Measurements from ENCODE around the gene KLK7. TPM values are rescaled to one million over a fixed set of nuclear protein-coding genes. Genes with fewer than 3 reads are reported as not detected.

The KLK7 gene
- total RNA-seq, 1 donor = not detected

DNA sequence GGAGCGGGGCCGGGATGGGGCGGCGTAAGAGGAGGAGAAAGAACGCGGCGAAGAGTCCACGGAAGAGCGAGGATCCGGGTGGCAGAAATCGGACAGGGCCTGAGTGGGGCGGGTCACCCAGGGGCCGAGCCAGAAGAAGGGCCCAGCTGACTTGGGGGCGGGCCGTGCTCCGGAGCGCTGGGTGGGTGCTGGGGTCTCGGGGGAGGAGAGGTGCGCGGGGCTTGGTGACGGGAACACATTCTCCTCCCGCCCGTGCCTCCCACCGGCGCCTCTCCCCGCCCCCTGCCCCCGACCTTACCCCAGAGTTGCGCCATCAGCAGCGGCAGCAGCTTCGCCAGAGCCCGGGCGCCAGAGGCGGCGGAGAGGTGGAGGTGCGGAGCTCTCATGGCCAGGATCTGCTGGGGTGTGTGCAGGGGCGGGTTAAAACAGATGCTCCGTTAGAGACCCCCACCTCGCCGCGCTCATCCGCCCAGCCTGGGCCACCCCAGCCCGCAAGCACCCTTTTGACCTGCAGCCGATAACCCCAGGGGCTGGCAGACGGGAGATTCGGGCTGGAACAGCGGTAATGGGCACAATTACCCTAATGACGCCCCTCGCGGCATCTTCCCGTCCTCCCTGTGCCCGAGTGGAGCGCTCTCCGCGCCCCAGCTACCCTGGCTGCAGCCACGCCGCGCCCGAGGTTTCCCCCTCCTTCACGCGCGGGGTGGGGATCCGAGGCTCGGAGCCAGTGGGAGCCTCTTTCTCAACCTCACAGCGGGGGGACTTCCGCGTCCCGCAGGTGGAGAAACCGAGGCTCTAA is 35.2 kb upstream of the KLK7 start:
- Histone ChIP-seq H3K9me3 (ENCODE audit: low read depth, low read length) (no peaks in the 10 kb centered on the region), H3K4me3 (ENCODE audit: low read length) (no peak overlapping the region), H3K4me1 (ENCODE audit: insufficient read depth, low read length) (peaks cover 6% of the 10 kb centered on the region), H3K27me3 (ENCODE audit: insufficient read depth, low read length) (peaks cover 40% of the 10 kb centered on the region)

- Histone ChIP-seq H3K4me3 (ENCODE audit: low read length) (no peak overlapping the region), H3K27me3 (ENCODE audit: insufficient read depth, low read length) (peaks cover 40% of the 10 kb centered on the region), H3K9me3 (ENCODE audit: low read depth, low read length) (no peaks in the 10 kb centered on the region), H3K4me1 (ENCODE audit: insufficient read depth, low read length) (peaks cover 6% of the 10 kb centered on the region)
Observed at GRCh38 chr19:51016798-51017683, 33.3 kb upstream of the KLK7 start.

GRCh38 chr19:51015691-51016267 is 32.1 kb upstream of the KLK7 start:
- H3K9me3 ChIP-seq (ENCODE audit: low read depth, low read length) = no peaks in the 10 kb centered on the region
- no peak overlapping the region for H3K4me3 ChIP-seq (ENCODE audit: low read length)
- peaks cover 6% of the 10 kb centered on the region for H3K4me1 ChIP-seq (ENCODE audit: insufficient read depth, low read length)
- H3K27me3 ChIP-seq (ENCODE audit: insufficient read depth, low read length) = peaks cover 40% of the 10 kb centered on the region

- H3K4me1 ChIP-seq (ENCODE audit: insufficient read depth, low read length) = peaks cover 4% of the 10 kb centered on the region
- H3K9me3 ChIP-seq (ENCODE audit: low read depth, low read length) = no peaks in the 10 kb centered on the region
- peaks cover 30% of the 10 kb centered on the region for H3K27me3 ChIP-seq (ENCODE audit: insufficient read depth, low read length)
- H3K4me3 ChIP-seq (ENCODE audit: low read length) = no peak overlapping the region
Observed at GRCh38 chr19:51014242-51014641, 30.5 kb upstream of the KLK7 start.

DNA sequence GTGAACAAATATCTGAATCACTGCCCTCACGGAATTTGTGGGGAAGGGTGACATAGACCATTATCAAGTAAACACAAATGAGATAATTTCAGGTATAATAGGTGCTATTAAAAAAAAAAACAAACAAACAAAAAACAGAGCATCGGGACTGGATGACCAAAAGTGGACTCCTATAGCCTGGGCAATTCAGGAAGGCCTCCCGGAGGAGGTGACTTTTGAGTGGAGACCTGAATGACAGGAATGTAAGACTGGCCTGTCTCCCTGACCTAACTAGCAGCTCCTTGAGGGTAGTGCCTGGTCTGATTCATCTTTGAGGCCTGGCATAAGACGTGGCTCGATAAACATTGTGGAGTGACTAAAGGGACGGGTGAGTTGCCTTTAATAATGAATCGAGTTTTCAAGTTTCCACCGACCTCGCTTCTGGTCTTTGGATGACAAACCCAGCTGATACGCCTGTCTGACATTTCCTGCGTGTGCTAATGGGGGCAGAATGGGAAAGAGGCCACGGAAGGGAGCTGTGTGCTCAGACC is 29.0 kb upstream of the KLK7 start:
- H3K27me3 ChIP-seq (ENCODE audit: insufficient read depth, low read length) = peaks cover 20% of the 10 kb centered on the region
- no peaks in the 10 kb centered on the region for H3K4me1 ChIP-seq (ENCODE audit: insufficient read depth, low read length)
- H3K4me3 ChIP-seq (ENCODE audit: low read length) = no peak overlapping the region
- H3K9me3 ChIP-seq (ENCODE audit: low read depth, low read length) = no peaks in the 10 kb centered on the region

- no peak overlapping the region for H3K4me3 ChIP-seq (ENCODE audit: low read length)
- peaks cover under 1% of the 10 kb centered on the region for H3K27me3 ChIP-seq (ENCODE audit: insufficient read depth, low read length)
- no peaks in the 10 kb centered on the region for H3K9me3 ChIP-seq (ENCODE audit: low read depth, low read length)
- H3K4me1 ChIP-seq (ENCODE audit: insufficient read depth, low read length) = no peaks in the 10 kb centered on the region
Observed at GRCh38 chr19:51010066-51010795, 26.5 kb upstream of the KLK7 start.

DNA sequence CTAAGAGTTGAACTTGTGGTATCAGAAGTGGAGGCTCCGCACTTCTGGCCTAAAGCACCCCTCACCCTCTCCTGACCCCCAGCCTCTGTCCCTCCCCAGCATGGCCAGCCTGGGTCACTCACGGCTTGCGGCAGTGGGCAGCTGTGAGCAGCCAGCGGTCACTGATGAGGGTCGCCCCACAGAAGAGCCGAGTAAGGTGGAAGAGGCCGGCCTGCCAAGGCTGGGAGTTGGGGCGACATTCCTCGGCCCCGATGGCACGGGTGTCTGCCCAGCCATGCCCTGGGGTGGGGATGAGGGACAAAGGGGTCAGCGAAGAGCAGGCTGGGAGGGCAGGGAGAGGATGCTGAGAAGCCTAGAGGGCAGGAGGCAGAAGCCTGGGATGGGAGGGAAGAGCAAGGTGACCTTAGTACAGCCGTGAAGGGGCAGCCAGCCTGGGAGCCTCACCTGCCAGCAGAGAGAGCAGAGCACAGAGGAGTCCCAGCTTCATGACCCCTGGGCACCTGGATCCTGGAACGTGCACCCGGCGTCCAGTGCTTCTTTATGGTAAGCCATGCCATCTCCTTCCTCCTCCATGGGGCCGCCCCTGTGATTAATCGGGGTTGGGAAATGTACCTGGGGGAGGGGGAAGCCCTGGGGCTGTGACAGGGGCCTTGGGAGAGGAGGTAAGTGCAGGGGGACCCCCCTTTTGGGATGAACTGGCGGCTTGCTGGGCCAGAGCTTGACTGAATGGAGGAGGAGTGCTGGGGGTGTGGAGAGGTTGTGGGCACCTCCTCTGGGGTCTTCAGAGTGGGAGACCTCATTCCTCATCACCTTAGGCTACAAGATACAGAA is 25.6 kb upstream of the KLK7 start:
- no peaks in the 10 kb centered on the region for H3K9me3 ChIP-seq (ENCODE audit: low read depth, low read length)
- no peaks in the 10 kb centered on the region for H3K4me1 ChIP-seq (ENCODE audit: insufficient read depth, low read length)
- H3K27me3 ChIP-seq (ENCODE audit: insufficient read depth, low read length) = no peaks in the 10 kb centered on the region
- H3K4me3 ChIP-seq (ENCODE audit: low read length) = no peak overlapping the region

- H3K4me1 ChIP-seq (ENCODE audit: insufficient read depth, low read length) = no peaks in the 10 kb centered on the region
- H3K9me3 ChIP-seq (ENCODE audit: low read depth, low read length) = no peaks in the 10 kb centered on the region
Observed at GRCh38 chr19:51007488-51007887, 23.8 kb upstream of the KLK7 start.

GRCh38 chr19:51006406-51006805 is 22.7 kb upstream of the KLK7 start:
- no peak overlapping the region for H3K4me3 ChIP-seq (ENCODE audit: low read length)
- no peaks in the 10 kb centered on the region for H3K27me3 ChIP-seq (ENCODE audit: insufficient read depth, low read length)
- no peaks in the 10 kb centered on the region for H3K9me3 ChIP-seq (ENCODE audit: low read depth, low read length)
- no peaks in the 10 kb centered on the region for H3K4me1 ChIP-seq (ENCODE audit: insufficient read depth, low read length)

More at GRCh38 chr19:51007488-51007887, 23.8 kb upstream of the KLK7 start:
- Histone ChIP-seq H3K4me3 (ENCODE audit: low read length) (no peak overlapping the region), H3K27me3 (ENCODE audit: insufficient read depth, low read length) (no peaks in the 10 kb centered on the region)

GRCh38 chr19:51005248-51005647 is 21.5 kb upstream of the KLK7 start:
- no peaks in the 10 kb centered on the region for H3K4me1 ChIP-seq (ENCODE audit: insufficient read depth, low read length)
- no peaks in the 10 kb centered on the region for H3K9me3 ChIP-seq (ENCODE audit: low read depth, low read length)
- H3K4me3 ChIP-seq (ENCODE audit: low read length) = no peak overlapping the region
- no peaks in the 10 kb centered on the region for H3K27me3 ChIP-seq (ENCODE audit: insufficient read depth, low read length)

DNA sequence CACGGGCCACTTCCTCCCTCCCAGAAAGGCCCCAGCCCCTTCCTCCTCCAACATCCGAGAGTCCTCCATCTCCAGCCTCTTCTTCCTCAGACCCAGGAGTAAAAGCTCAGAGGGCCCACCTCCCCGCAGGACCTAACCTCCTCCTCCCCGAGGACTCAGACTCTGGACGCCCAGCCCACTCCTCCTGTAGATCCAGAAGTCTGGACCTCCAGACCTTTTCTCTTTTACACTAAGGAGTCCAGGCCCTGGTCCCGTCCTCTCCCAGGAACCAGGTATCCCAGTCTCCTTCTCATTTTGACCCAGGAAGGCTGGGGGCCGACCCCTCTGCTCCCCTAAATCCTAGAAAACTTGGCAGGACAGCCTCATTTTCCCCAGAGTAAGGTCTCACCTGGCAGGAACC is 19.6 kb upstream of the KLK7 start:
- Histone ChIP-seq H3K9me3 (ENCODE audit: low read depth, low read length) (no peaks in the 10 kb centered on the region), H3K27me3 (ENCODE audit: insufficient read depth, low read length) (no peaks in the 10 kb centered on the region), H3K4me3 (ENCODE audit: low read length) (no peak overlapping the region), H3K4me1 (ENCODE audit: insufficient read depth, low read length) (no peaks in the 10 kb centered on the region)

DNA sequence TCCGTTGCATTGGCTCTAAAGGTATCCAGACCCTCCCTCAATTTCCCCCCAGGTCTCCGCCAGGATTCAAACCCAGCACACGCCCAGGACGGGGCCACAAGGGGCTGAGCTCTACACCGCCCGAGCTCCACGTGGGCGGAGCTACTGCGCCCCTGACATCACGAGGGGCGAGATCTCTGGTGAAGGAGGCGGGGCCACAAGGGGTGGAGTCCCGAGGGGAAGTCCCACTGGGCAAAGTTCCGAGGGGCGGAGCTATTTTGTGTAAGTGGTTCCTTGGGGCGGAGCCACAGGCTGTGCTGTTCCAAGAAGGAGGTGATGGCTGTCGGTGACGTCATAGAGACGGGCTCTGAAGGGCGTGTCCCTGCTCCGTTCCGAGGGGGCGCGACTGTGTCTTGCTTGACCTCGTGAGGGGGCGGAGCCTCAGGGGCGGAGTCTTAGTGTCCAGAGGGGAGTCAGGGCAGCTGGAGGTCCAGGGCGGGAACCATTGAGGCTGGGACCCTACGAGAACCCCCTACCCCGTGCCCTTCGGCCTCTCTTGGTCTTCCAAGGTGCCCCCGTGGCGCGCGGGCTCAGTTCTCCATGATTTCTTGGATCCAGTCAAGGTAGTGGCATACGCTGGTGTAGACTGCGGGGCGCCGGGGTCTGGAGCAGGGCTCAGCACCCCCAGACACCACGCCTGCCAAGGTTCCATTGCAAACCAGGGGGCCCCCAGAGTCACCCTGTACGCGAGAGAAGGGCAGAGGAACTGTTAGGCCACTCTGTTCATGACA is 19.0 kb upstream of the KLK7 start:
- Histone ChIP-seq H3K4me3 (ENCODE audit: low read length) (no peak overlapping the region), H3K27me3 (ENCODE audit: insufficient read depth, low read length) (no peaks in the 10 kb centered on the region), H3K9me3 (ENCODE audit: low read depth, low read length) (no peaks in the 10 kb centered on the region), H3K4me1 (ENCODE audit: insufficient read depth, low read length) (no peaks in the 10 kb centered on the region)

- H3K27me3 ChIP-seq (ENCODE audit: insufficient read depth, low read length) = no peaks in the 10 kb centered on the region
Observed at GRCh38 chr19:51002089-51002532, 18.4 kb upstream of the KLK7 start.

More at GRCh38 chr19:51002089-51002532, 18.4 kb upstream of the KLK7 start:
- no peak overlapping the region for H3K4me3 ChIP-seq (ENCODE audit: low read length)
- no peaks in the 10 kb centered on the region for H3K9me3 ChIP-seq (ENCODE audit: low read depth, low read length)
- H3K4me1 ChIP-seq (ENCODE audit: insufficient read depth, low read length) = no peaks in the 10 kb centered on the region

Data from mononuclear cell (primary cell).